HepG2 (cell line): Measurements from ENCODE around the gene TRIM9. TPM values are rescaled to one million over a fixed set of nuclear protein-coding genes. Genes with fewer than 3 reads are reported as not detected.
A peak's percentile ranks its signal among the peaks of the same experiment; 100 is the strongest.

ENCODE experiments used
- BCL6 ChIP-seq: IDR thresholded peaks from 2 replicates; pipeline ENCODE4 v1.6.1; 2016; ENCODE audit warnings: missing genetic modification reagents, missing compliant biosample characterization
- FOXP4 ChIP-seq: sonication (generic); formaldehyde crosslinking; IDR thresholded peaks from 2 replicates; pipeline ENCODE4 v1.4.0; 2020; ENCODE audit warnings: missing genetic modification reagents
- MED1 ChIP-seq: sonication (generic); formaldehyde crosslinking; IDR thresholded peaks from 2 replicates; pipeline ENCODE4 v1.4.0; 2020; ENCODE audit warnings: missing genetic modification reagents
- MEIS2 ChIP-seq: sonication (generic); formaldehyde crosslinking; IDR thresholded peaks from 2 replicates; pipeline ENCODE4 v1.9.0; 2021; ENCODE audit warnings: mild to moderate bottlenecking, missing genetic modification reagents
- NR3C1 ChIP-seq: sonication (generic); formaldehyde crosslinking; IDR thresholded peaks from 2 replicates; pipeline ENCODE4 v1.4.0; 2020; ENCODE audit warnings: missing genetic modification reagents
- PRDM10 ChIP-seq: sonication (generic); formaldehyde crosslinking; IDR thresholded peaks from 2 replicates; pipeline ENCODE4 v1.4.0; 2020; ENCODE audit warnings: low read depth, missing genetic modification reagents
- REPIN1 ChIP-seq: sonication (generic); formaldehyde crosslinking; IDR thresholded peaks from 2 replicates; pipeline ENCODE4 v1.8.0; 2022; ENCODE audit warnings: missing genetic modification reagents, low read depth, mild to moderate bottlenecking, borderline replicate concordance
- RFXANK ChIP-seq: IDR thresholded peaks from 2 replicates; pipeline ENCODE4 v1.6.1; 2016
- SKI ChIP-seq: fragments of 450-650 bp; IDR thresholded peaks from one replicate; pipeline ENCODE4 v1.6.1; 2018; ENCODE audit warnings: mild to moderate bottlenecking; ENCODE audit not compliant: partially characterized antibody
- YEATS4 ChIP-seq: sonication (generic); formaldehyde crosslinking; IDR thresholded peaks from 2 replicates; pipeline ENCODE4 v1.4.0; 2020; ENCODE audit warnings: missing genetic modification reagents, borderline replicate concordance
- ZEB1 ChIP-seq: IDR thresholded peaks from 2 replicates; pipeline ENCODE4 v1.6.1; 2012; ENCODE audit warnings: mild to moderate bottlenecking, low read depth, inconsistent platforms; ENCODE audit not compliant: insufficient replicate concordance
- ZNF292 ChIP-seq: sonication (generic); formaldehyde crosslinking; IDR thresholded peaks from 2 replicates; pipeline ENCODE4 v1.8.1; 2022; ENCODE audit warnings: mild to moderate bottlenecking, low read depth, missing genetic modification reagents, borderline replicate concordance
- ZNF557 ChIP-seq: sonication (generic); formaldehyde crosslinking; IDR thresholded peaks from 2 replicates; pipeline ENCODE4 v1.4.0; 2020; ENCODE audit warnings: missing genetic modification reagents
- ZNF619 ChIP-seq: sonication (generic); formaldehyde crosslinking; IDR thresholded peaks from 2 replicates; pipeline ENCODE4 v1.4.0; 2020; ENCODE audit warnings: mild to moderate bottlenecking, missing genetic modification reagents
- ZNF766 ChIP-seq: sonication (generic); formaldehyde crosslinking; IDR thresholded peaks from 2 replicates; pipeline ENCODE4 v1.5.0; 2020; ENCODE audit warnings: missing genetic modification reagents, borderline replicate concordance
- polyA plus RNA-seq, 8 experiments: library from polyadenylated mRNA; depleted of rRNA in 3 of 8; stranded (reverse) in 7 of 8; unstranded in 1 of 8; fragments of >200 nt; fragmentation: Illumina TruSeq in 4 of 8; extraction: Trizol in 4 of 8; gene quantifications; 2 replicates each; pipeline versions ENCODE4 v1.2.1 to v1.2.3, GENCODE V29; 2011 to 2016; ENCODE audit warnings: low read depth in 4 of 8, missing spikeins in 1 of 8, mixed read lengths in 1 of 8; ENCODE audit not compliant: insufficient read depth in 1 of 8
- total RNA-seq, 5 experiments: library from RNA; depleted of rRNA; stranded (reverse); fragments of >200 nt; fragmentation: Illumina TruSeq; extraction: Trizol; gene quantifications; 2 replicates each; pipeline ENCODE4 v1.2.3, GENCODE V29; 2016; ENCODE audit warnings: low read depth in 1 of 5
- TF ChIP-seq, protein P1 (sequence below): sonication (generic); formaldehyde crosslinking; IDR thresholded peaks from 2 replicates; pipeline ENCODE4 v1.4.0; 2020; ENCODE audit warnings: missing genetic modification reagents
- TF ChIP-seq, protein P2 (sequence below): sonication (generic); formaldehyde crosslinking; conservative IDR thresholded peaks from 2 replicates; pipeline ENCODE4 v1.4.0; 2020; ENCODE audit warnings: missing genetic modification reagents

TRIM9 gene
- total and polyA plus RNA-seq, 2 of the 13 experiments (the other 11 are each of a cell fraction or from before 2014, with no cell fraction given), result 0.04 to 0.07 TPM

DNA sequence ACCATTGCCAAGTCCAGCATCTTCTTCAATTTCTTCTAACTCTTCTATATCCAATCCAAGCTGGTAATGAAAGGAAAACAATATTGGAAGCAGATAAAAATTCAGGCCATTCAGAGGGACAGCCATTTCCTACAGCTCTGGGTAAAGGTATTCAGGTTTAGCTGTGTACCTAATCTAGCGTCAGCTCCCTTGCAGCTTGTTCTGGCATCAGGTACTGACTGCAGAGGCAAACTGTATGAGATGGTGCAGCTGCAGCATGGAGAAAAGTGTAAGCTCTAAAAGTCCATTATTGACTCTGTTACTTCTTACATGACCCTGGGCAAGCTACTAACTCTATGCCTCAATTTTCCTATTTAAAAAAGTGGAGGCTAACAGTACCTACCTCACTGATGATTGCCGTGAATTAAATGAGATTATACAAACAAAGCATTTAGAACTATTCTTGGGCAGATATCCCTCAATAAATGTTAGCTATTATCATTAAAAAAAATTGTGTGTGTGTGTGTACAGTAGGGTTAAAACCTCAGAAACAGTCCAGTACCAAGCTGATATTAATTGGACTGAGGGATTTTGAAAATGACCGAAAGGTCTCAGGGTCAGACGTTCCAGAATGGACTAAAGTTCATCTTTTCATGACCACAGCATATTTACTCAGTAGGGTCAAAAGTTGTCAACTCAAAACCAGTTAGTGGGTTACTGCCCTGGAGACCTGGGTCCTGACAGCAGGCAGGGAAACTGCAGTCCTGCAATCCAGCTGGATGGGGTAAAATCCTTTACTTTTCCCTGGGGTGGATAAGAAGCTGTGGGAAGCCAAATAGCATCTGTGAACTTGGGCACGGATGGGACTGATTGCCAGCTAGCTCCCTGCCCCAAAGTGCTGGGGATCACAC lies 159.5 kb downstream of the TRIM9 start (continued):
- TF ChIP-seq YEATS4 (CRISPR knock-in tag), result peak; percentile 78; the same call in 1 of the 2 replicates
- TF ChIP-seq ZNF619, result no peak
- TF ChIP-seq, protein P1, sequence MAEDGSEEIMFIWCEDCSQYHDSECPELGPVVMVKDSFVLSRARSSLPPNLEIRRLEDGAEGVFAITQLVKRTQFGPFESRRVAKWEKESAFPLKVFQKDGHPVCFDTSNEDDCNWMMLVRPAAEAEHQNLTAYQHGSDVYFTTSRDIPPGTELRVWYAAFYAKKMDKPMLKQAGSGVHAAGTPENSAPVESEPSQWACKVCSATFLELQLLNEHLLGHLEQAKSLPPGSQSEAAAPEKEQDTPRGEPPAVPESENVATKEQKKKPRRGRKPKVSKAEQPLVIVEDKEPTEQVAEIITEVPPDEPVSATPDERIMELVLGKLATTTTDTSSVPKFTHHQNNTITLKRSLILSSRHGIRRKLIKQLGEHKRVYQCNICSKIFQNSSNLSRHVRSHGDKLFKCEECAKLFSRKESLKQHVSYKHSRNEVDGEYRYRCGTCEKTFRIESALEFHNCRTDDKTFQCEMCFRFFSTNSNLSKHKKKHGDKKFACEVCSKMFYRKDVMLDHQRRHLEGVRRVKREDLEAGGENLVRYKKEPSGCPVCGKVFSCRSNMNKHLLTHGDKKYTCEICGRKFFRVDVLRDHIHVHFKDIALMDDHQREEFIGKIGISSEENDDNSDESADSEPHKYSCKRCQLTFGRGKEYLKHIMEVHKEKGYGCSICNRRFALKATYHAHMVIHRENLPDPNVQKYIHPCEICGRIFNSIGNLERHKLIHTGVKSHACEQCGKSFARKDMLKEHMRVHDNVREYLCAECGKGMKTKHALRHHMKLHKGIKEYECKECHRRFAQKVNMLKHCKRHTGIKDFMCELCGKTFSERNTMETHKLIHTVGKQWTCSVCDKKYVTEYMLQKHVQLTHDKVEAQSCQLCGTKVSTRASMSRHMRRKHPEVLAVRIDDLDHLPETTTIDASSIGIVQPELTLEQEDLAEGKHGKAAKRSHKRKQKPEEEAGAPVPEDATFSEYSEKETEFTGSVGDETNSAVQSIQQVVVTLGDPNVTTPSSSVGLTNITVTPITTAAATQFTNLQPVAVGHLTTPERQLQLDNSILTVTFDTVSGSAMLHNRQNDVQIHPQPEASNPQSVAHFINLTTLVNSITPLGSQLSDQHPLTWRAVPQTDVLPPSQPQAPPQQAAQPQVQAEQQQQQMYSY (CRISPR knock-in tag), result peak; percentile 87
- no peak for TF ChIP-seq NR3C1
- peak; percentile 33 for TF ChIP-seq ZEB1
- peak; percentile 84 for TF ChIP-seq FOXP4 (CRISPR knock-in tag)
- no peak; the same call in 1 of the 2 replicates for TF ChIP-seq PRDM10
- no peak for TF ChIP-seq RFXANK (CRISPR knock-in tag)
- TF ChIP-seq, protein P2, sequence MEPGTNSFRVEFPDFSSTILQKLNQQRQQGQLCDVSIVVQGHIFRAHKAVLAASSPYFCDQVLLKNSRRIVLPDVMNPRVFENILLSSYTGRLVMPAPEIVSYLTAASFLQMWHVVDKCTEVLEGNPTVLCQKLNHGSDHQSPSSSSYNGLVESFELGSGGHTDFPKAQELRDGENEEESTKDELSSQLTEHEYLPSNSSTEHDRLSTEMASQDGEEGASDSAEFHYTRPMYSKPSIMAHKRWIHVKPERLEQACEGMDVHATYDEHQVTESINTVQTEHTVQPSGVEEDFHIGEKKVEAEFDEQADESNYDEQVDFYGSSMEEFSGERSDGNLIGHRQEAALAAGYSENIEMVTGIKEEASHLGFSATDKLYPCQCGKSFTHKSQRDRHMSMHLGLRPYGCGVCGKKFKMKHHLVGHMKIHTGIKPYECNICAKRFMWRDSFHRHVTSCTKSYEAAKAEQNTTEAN, result peak; percentile 53; the same call in 1 of the 2 replicates
- peak; percentile 86 for TF ChIP-seq MED1 (CRISPR knock-in tag)
- peak; percentile 95 for TF ChIP-seq SKI
- peak; percentile 54; the same call in 1 of the 2 replicates for TF ChIP-seq REPIN1 (CRISPR knock-in tag)
- TF ChIP-seq ZNF557 (CRISPR knock-in tag), result peak; percentile 65; the same call in 1 of the 2 replicates
- TF ChIP-seq ZNF766 (CRISPR knock-in tag), result 0 out of 2 replicates have a peak, but pooled peaks have one; percentile 67
- peak; percentile 94 for TF ChIP-seq ZNF292 (CRISPR knock-in tag)
- peak; percentile 94 for TF ChIP-seq BCL6 (CRISPR knock-in tag)
- peak; percentile 90 for TF ChIP-seq MEIS2 (CRISPR knock-in tag)
